ENCODE data around the gene EMC7. TPM values are rescaled to one million over a fixed set of nuclear protein-coding genes. Genes with fewer than 3 reads are reported as not detected.

EMC7 gene
- total and polyA plus RNA-seq, 2 experiments from 2014 or later, result 63.2 to 191 TPM

- no peaks in the 10 kb centered on the region for H3K4me1 ChIP-seq (ENCODE audit: insufficient read depth)
- TF ChIP-seq CTCF (IDR thresholded peaks at IDR 0.05; ENCODE audit: poor library complexity) (no peak), EZH2 (IDR thresholded peaks at IDR 0.05; ENCODE audit: borderline replicate concordance) (no peak), EZH2phosphoT487 (IDR thresholded peaks at IDR 0.05; ENCODE audit: low read depth, severe bottlenecking, unreplicated experiment) (no peak)
- DNase-seq (ENCODE audit: low spot score), result no peak
- no peaks in the 10 kb centered on the region for H3K9me3 ChIP-seq (ENCODE audit: low read depth)
- no peaks in the 10 kb centered on the region for H3K27me3 ChIP-seq
- no peaks in the 10 kb centered on the region for H3K79me2 ChIP-seq
- H2AFZ ChIP-seq, result no peak overlapping the region
- no peak overlapping the region for H3K4me3 ChIP-seq
- H3K9me2 ChIP-seq (replicated peaks; ENCODE audit: insufficient read depth), result no peaks in the 10 kb centered on the region
- H3K36me3 ChIP-seq (replicated peaks; ENCODE audit: insufficient read depth, low read depth), result no peaks in the 10 kb centered on the region
- H3K27ac ChIP-seq, result no peak overlapping the region
- 86% methylated on average over 3 of the region's 3 CpGs for WGBS (ENCODE audit: low lambda C conversion rate, missing lambda C conversion rate)
- H3K4me2 ChIP-seq, result no peak overlapping the region
- H4K20me1 ChIP-seq (ENCODE audit: insufficient read depth, poor library complexity, severe bottlenecking), result no peaks in the 10 kb centered on the region
Measured at GRCh38 chr15:34114739-34115138, 13.1 kb upstream of the EMC7 start.

- Histone ChIP-seq H3K27me3 (no peaks in the 10 kb centered on the region), H3K9me3 (ENCODE audit: low read depth) (no peaks in the 10 kb centered on the region), H4K20me1 (ENCODE audit: insufficient read depth, poor library complexity, severe bottlenecking) (no peaks in the 10 kb centered on the region), H3K4me1 (ENCODE audit: insufficient read depth) (no peaks in the 10 kb centered on the region), H2AFZ (no peak overlapping the region), H3K4me2 (no peak overlapping the region), H3K79me2 (no peaks in the 10 kb centered on the region), H3K27ac (no peak overlapping the region), H3K9me2 (replicated peaks; ENCODE audit: insufficient read depth) (no peaks in the 10 kb centered on the region), H3K36me3 (replicated peaks; ENCODE audit: insufficient read depth, low read depth) (no peaks in the 10 kb centered on the region), H3K4me3 (no peak overlapping the region)
- WGBS (ENCODE audit: low lambda C conversion rate, missing lambda C conversion rate), result 48% methylated on average over 2 of the region's 2 CpGs
- no peak for DNase-seq (ENCODE audit: low spot score)
- no peak for TF ChIP-seq CTCF (IDR thresholded peaks at IDR 0.05; ENCODE audit: poor library complexity)
- TF ChIP-seq EZH2 (IDR thresholded peaks at IDR 0.05; ENCODE audit: borderline replicate concordance), result no peak
- no peak for TF ChIP-seq EZH2phosphoT487 (IDR thresholded peaks at IDR 0.05; ENCODE audit: low read depth, severe bottlenecking, unreplicated experiment)
Measured at GRCh38 chr15:34114215-34114614, 12.6 kb upstream of the EMC7 start.

- H2AFZ ChIP-seq, result no peak overlapping the region
- DNase-seq (ENCODE audit: low spot score), result no peak
- no peaks in the 10 kb centered on the region for H4K20me1 ChIP-seq (ENCODE audit: insufficient read depth, poor library complexity, severe bottlenecking)
Measured at GRCh38 chr15:34111488-34111887, 9.8 kb upstream of the EMC7 start.

More at GRCh38 chr15:34111488-34111887, 9.8 kb upstream of the EMC7 start:
- TF ChIP-seq CTCF (IDR thresholded peaks at IDR 0.05; ENCODE audit: poor library complexity), result no peak
- no peak for TF ChIP-seq EZH2 (IDR thresholded peaks at IDR 0.05; ENCODE audit: borderline replicate concordance)
- TF ChIP-seq EZH2phosphoT487 (IDR thresholded peaks at IDR 0.05; ENCODE audit: low read depth, severe bottlenecking, unreplicated experiment), result no peak
- no peak overlapping the region for H3K27ac ChIP-seq
- no peaks in the 10 kb centered on the region for H3K27me3 ChIP-seq
- H3K4me3 ChIP-seq, result no peak overlapping the region
- H3K4me1 ChIP-seq (ENCODE audit: insufficient read depth), result no peaks in the 10 kb centered on the region
- no peaks in the 10 kb centered on the region for H3K9me2 ChIP-seq (replicated peaks; ENCODE audit: insufficient read depth)
- H3K9me3 ChIP-seq (ENCODE audit: low read depth), result no peaks in the 10 kb centered on the region
- no peaks in the 10 kb centered on the region for H3K79me2 ChIP-seq
- H3K4me2 ChIP-seq, result no peak overlapping the region
- no peaks in the 10 kb centered on the region for H3K36me3 ChIP-seq (replicated peaks; ENCODE audit: insufficient read depth, low read depth)
- 78% methylated on average over 6 of the region's 6 CpGs for WGBS (ENCODE audit: low lambda C conversion rate, missing lambda C conversion rate)
